GM12872 (cell line): Measurements from ENCODE around the gene KRT17.

Source experiments
- TF ChIP-seq, protein P1 (sequence below): IDR thresholded peaks from 3 replicates; pipeline ENCODE4 v1.5.1; 2011; ENCODE audit warnings: low read depth, mild to moderate bottlenecking, low read length, moderate library complexity; ENCODE audit not compliant: insufficient read depth

The KRT17 gene

GRCh38 chr17:41664587-41665565 is 40.5 kb upstream of the KRT17 start:
- TF ChIP-seq, protein P1, sequence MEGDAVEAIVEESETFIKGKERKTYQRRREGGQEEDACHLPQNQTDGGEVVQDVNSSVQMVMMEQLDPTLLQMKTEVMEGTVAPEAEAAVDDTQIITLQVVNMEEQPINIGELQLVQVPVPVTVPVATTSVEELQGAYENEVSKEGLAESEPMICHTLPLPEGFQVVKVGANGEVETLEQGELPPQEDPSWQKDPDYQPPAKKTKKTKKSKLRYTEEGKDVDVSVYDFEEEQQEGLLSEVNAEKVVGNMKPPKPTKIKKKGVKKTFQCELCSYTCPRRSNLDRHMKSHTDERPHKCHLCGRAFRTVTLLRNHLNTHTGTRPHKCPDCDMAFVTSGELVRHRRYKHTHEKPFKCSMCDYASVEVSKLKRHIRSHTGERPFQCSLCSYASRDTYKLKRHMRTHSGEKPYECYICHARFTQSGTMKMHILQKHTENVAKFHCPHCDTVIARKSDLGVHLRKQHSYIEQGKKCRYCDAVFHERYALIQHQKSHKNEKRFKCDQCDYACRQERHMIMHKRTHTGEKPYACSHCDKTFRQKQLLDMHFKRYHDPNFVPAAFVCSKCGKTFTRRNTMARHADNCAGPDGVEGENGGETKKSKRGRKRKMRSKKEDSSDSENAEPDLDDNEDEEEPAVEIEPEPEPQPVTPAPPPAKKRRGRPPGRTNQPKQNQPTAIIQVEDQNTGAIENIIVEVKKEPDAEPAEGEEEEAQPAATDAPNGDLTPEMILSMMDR, result no peak

DNA sequence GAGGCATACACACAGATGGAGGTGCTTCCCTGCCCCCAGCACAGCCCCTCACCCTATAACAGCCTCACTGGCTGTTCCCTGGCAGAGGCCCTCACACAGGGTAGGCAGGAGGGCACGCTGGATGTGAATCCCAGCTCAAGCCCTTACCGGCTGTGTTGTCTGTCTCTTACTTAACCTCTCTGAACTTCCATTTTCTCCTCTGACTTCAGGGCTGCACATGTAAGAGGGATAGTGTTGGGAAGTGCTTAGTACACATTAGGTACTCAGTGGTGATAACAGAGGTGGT is 39.7 kb upstream of the KRT17 start:
- TF ChIP-seq, protein P1, result no peak

- TF ChIP-seq, protein P1, result no peak
Measured at GRCh38 chr17:41663451-41664171, 39.2 kb upstream of the KRT17 start.

DNA sequence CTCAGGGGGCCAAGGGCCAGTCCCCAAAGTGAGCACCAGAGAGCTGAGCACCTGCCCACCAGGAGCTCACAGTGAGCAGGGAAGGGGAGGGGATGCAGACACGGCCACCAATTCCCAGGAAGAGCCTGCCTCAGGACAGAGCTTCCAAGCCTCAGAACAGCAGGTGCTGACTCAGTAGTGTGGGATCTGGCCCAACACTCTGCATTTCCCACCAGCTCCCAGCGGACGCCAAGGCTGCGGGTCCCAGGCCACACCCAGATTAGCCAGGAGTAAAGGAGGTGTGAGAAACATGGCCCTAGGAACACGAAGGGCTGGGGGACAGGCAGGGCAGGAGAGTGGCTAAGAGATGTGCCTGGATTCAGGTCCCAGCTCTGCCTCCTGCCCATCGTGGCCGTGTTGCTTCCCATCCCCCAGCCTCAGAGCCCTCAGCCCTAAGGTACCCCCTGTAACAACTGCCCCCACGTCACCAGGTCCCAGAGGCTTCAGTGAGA is 35.9 kb upstream of the KRT17 start:
- TF ChIP-seq, protein P1, result no peak

DNA sequence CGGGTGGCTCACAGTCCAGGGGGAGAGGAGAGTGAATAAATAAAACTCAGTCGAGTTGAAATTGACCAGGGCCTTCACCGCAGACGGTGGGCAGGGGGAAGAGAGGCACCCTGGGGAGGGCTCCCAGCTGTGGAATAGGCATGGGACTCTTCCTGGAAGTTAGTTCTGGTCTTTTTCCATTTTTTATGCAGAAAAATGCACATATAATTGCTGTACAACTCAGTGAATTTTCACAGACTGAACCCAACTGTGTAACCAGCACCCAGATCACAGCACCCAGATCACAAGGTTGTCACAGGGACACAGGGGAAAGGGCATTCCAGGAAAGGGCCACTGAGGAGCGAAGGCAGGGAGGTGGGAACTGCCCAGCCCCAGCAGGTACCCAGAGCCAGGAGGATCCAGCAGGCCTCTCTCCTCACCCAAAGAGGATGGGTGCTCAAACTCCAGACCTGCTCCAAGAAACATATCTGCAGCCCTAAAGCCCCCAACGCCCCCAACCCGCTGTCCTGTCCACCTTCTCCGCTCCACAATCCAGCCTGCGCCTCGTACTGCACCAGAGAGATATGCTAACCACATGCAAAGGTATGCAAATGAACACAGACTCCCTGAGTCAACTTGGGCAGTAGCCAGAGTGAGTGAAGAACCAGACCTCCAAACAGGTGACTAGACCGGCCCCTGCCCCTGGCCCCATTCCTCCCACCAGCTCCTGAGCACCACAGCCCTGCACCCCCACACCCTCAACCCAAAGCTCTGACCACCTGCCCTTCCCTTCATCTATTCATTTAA is 35.2 kb upstream of the KRT17 start:
- TF ChIP-seq, protein P1, result no peak

- TF ChIP-seq, protein P1, result no peak
Measured at GRCh38 chr17:41658846-41659245, 34.5 kb upstream of the KRT17 start.

GRCh38 chr17:41657936-41658335 is 33.6 kb upstream of the KRT17 start:
- TF ChIP-seq, protein P1, result no peak
